Thyroid gland (tissue), 4 donors: Measurements from ENCODE around the gene CASP4.

Experiments used
- CTCF ChIP-seq, 6 experiments: fragments of 200-600 bp in 3 of 6; fragments of 450-650 bp in 3 of 6; sonication (generic) in 3 of 6; IDR thresholded peaks; one replicate each; pipeline ENCODE4 v1.5.1; 2016 to 2019; ENCODE audit warnings: antibody characterized with exemption in 6 of 6, mild to moderate bottlenecking in 2 of 6, inconsistent platforms in 1 of 6, moderate library complexity in 1 of 6
- POLR2A ChIP-seq, 2 donors: fragments of 450-650 bp; IDR thresholded peaks; one replicate each; pipeline ENCODE4 v1.6.1; 2017; ENCODE audit warnings: antibody characterized with exemption in 2 of 2, mild to moderate bottlenecking in 2 of 2, moderate library complexity in 1 of 2

DNA sequence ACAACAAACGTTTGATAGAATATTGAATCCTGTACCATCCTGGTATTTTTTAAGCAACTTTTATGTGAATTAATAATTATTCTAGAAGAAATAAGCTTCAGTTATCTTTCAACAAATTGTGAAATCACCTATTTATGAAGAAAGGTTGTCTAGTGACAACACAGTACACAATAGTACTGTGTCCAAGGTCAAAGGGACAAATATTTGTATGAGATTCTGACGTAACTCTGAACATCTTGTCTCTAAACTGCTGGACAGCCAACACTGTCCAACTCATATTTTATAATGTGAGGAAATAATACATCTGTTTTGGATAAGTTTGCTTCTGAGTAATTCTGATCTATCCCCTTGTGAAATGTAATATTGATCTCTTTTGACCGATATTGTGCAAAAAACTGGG is 35.6 kb upstream of the CASP4 start:
- no peak for TF ChIP-seq CTCF (IDR thresholded peaks at IDR 0.05)
- TF ChIP-seq POLR2A (IDR thresholded peaks at IDR 0.05) = no peak
